Jurkat, Clone E6-1 (cell line): ENCODE results near the gene IFT122.
"Not testable (repeated sequence)": the region's sequence is repeated elsewhere in the genome, so short reads cannot be mapped to it uniquely, and the experiment has no call there.

ENCODE experiments used
- DNase-seq: peaks from one replicate; pipeline ENCODE4 v3.0.0-alpha.2; 2011; ENCODE audit warnings: low read depth, low spot score
- H3K4me3 ChIP-seq: 2 replicates; pipeline ENCODE4 v1.5.1; 2011; ENCODE audit warnings: mild to moderate bottlenecking, low read length, control low read depth, moderate library complexity

The IFT122 gene

GRCh38 chr3:129504471-129505100 lies 64.6 kb downstream of the IFT122 start:
- no peak for DNase-seq

GRCh38 chr3:129505341-129505740 lies 65.3 kb downstream of the IFT122 start:
- DNase-seq: no peak
- H3K4me3 ChIP-seq: no peak overlapping the region

More at GRCh38 chr3:129504471-129505100, 64.6 kb downstream of the IFT122 start:
- H3K4me3 ChIP-seq: no peak overlapping the region

- no peak overlapping the region for H3K4me3 ChIP-seq
- no peak for DNase-seq
These were observed 66.3 kb downstream of the IFT122 start for GRCh38 chr3:129506231-129506742.

GRCh38 chr3:129507181-129507831 lies 67.3 kb downstream of the IFT122 start:
- no peak for DNase-seq
- no peak overlapping the region for H3K4me3 ChIP-seq

GRCh38 chr3:129512595-129512994 lies 72.6 kb downstream of the IFT122 start:
- H3K4me3 ChIP-seq: no peak overlapping the region
- DNase-seq: no peak

- H3K4me3 ChIP-seq: no peak overlapping the region
- DNase-seq: no peak
These were observed 73.7 kb downstream of the IFT122 start for GRCh38 chr3:129513705-129514104.

- no peak overlapping the region for H3K4me3 ChIP-seq
- no peak for DNase-seq
These were observed 74.1 kb downstream of the IFT122 start for GRCh38 chr3:129514110-129514509.

GRCh38 chr3:129514563-129514962 lies 74.5 kb downstream of the IFT122 start:
- no peak for DNase-seq
- no peak overlapping the region for H3K4me3 ChIP-seq

- DNase-seq, H3K4me3 ChIP-seq: not testable (repeated sequence)
These were observed 75.2 kb downstream of the IFT122 start for GRCh38 chr3:129515108-129515820.

- not testable (repeated sequence) for DNase-seq, H3K4me3 ChIP-seq
These were observed 75.9 kb downstream of the IFT122 start for GRCh38 chr3:129515821-129516432.

GRCh38 chr3:129517516-129517915 lies 77.5 kb downstream of the IFT122 start:
- no peak overlapping the region for H3K4me3 ChIP-seq
- no peak for DNase-seq

GRCh38 chr3:129518038-129518561 lies 78.1 kb downstream of the IFT122 start:
- no peak for DNase-seq
- H3K4me3 ChIP-seq: no peak overlapping the region

- no peak for DNase-seq
- H3K4me3 ChIP-seq: no peak overlapping the region
These were observed 78.6 kb downstream of the IFT122 start for GRCh38 chr3:129518581-129518980.

GRCh38 chr3:129519449-129519848 lies 79.4 kb downstream of the IFT122 start:
- no peak for DNase-seq
- H3K4me3 ChIP-seq: no peak overlapping the region

GRCh38 chr3:129519896-129520715 lies 80.1 kb downstream of the IFT122 start:
- H3K4me3 ChIP-seq: no peak overlapping the region
- DNase-seq: no peak

GRCh38 chr3:129520960-129521359 lies 80.9 kb downstream of the IFT122 start:
- H3K4me3 ChIP-seq: no peak overlapping the region
- no peak for DNase-seq

GRCh38 chr3:129521611-129522010 lies 81.6 kb downstream of the IFT122 start:
- no peak overlapping the region for H3K4me3 ChIP-seq

GRCh38 chr3:129522953-129523352 lies 82.9 kb downstream of the IFT122 start:
- no peak for DNase-seq
- H3K4me3 ChIP-seq: no peak overlapping the region

More at GRCh38 chr3:129521611-129522010, 81.6 kb downstream of the IFT122 start:
- no peak for DNase-seq

- no peak overlapping the region for H3K4me3 ChIP-seq
- DNase-seq: no peak
These were observed 84.1 kb downstream of the IFT122 start for GRCh38 chr3:129524081-129524480.
